T-helper 1 cell treated with Interleukin-12 subunit alpha and Interleukin-12 subunit beta and Interleukin-4 antibody, amounts not matched to agents 30 μg/mL and 1 μg/mL, for 36 hours (primary cell): ENCODE results near the gene VAT1.

ENCODE experiments used
- H3K27ac Mint-ChIP-seq: one replicate; pipeline ENCODE4 v1.8.0; 2021; ENCODE audit warnings: mild to moderate bottlenecking, mixed read lengths
- H3K27me3 Mint-ChIP-seq: one replicate; pipeline ENCODE4 v1.8.0; 2021; ENCODE audit warnings: low read depth, mixed read lengths
- H3K36me3 Mint-ChIP-seq: one replicate; pipeline ENCODE4 v1.8.0; 2021; ENCODE audit warnings: low read depth, mixed read lengths
- H3K4me1 Mint-ChIP-seq: one replicate; pipeline ENCODE4 v1.8.0; 2021; ENCODE audit warnings: low read depth, mixed read lengths
- H3K4me3 Mint-ChIP-seq: one replicate; pipeline ENCODE4 v1.8.0; 2021; ENCODE audit warnings: mild to moderate bottlenecking, moderate library complexity, mixed read lengths
- H3K9me3 Mint-ChIP-seq: one replicate; pipeline ENCODE4 v1.8.0; 2021; ENCODE audit warnings: mixed read lengths

VAT1 gene

GRCh38 chr17:43034894-43035293, 12.7 kb upstream of the VAT1 start:
- Mint-ChIP-seq H3K4me3 (no peak overlapping the region), H3K27me3 (no peaks in the 10 kb centered on the region), H3K9me3 (no peaks in the 10 kb centered on the region), H3K4me1 (no peaks in the 10 kb centered on the region), H3K27ac (no peak overlapping the region), H3K36me3 (no peaks in the 10 kb centered on the region)

GRCh38 chr17:43033948-43034881, 12.0 kb upstream of the VAT1 start:
- no peaks in the 10 kb centered on the region for H3K4me1 Mint-ChIP-seq
- no peaks in the 10 kb centered on the region for H3K9me3 Mint-ChIP-seq
- no peaks in the 10 kb centered on the region for H3K36me3 Mint-ChIP-seq
- H3K27me3 Mint-ChIP-seq: no peaks in the 10 kb centered on the region
- H3K4me3 Mint-ChIP-seq: no peak overlapping the region
- no peak overlapping the region for H3K27ac Mint-ChIP-seq

- H3K36me3 Mint-ChIP-seq: no peaks in the 10 kb centered on the region
- H3K27me3 Mint-ChIP-seq: no peaks in the 10 kb centered on the region
- H3K4me1 Mint-ChIP-seq: no peaks in the 10 kb centered on the region
- H3K4me3 Mint-ChIP-seq: no peak overlapping the region
- H3K27ac Mint-ChIP-seq: no peak overlapping the region
- no peaks in the 10 kb centered on the region for H3K9me3 Mint-ChIP-seq
Measured at GRCh38 chr17:43031666-43032065, 9.5 kb upstream of the VAT1 start.

GRCh38 chr17:43030137-43030767, 8.1 kb upstream of the VAT1 start:
- H3K4me1 Mint-ChIP-seq: no peaks in the 10 kb centered on the region
- no peak overlapping the region for H3K4me3 Mint-ChIP-seq
- H3K27me3 Mint-ChIP-seq: peaks cover 3% of the 10 kb centered on the region
- no peak overlapping the region for H3K27ac Mint-ChIP-seq
- no peaks in the 10 kb centered on the region for H3K36me3 Mint-ChIP-seq
- H3K9me3 Mint-ChIP-seq: no peaks in the 10 kb centered on the region

- Mint-ChIP-seq H3K27me3 (peaks cover 11% of the 10 kb centered on the region), H3K36me3 (no peaks in the 10 kb centered on the region), H3K4me3 (no peak overlapping the region), H3K27ac (no peak overlapping the region), H3K9me3 (no peaks in the 10 kb centered on the region), H3K4me1 (peaks cover 7% of the 10 kb centered on the region)
Measured at GRCh38 chr17:43028221-43028861, 6.2 kb upstream of the VAT1 start.

- peaks cover 11% of the 10 kb centered on the region for H3K27me3 Mint-ChIP-seq
- no peak overlapping the region for H3K27ac Mint-ChIP-seq
- no peaks in the 10 kb centered on the region for H3K9me3 Mint-ChIP-seq
- no peaks in the 10 kb centered on the region for H3K36me3 Mint-ChIP-seq
- H3K4me1 Mint-ChIP-seq: peaks cover 7% of the 10 kb centered on the region
- H3K4me3 Mint-ChIP-seq: no peak overlapping the region
Measured at GRCh38 chr17:43027091-43028032, 5.2 kb upstream of the VAT1 start.

- Mint-ChIP-seq H3K4me3 (peak overlapping the region; percentile 35), H3K27me3 (peaks cover 11% of the 10 kb centered on the region), H3K27ac (no peak overlapping the region), H3K4me1 (peaks cover 7% of the 10 kb centered on the region), H3K36me3 (no peaks in the 10 kb centered on the region), H3K9me3 (no peaks in the 10 kb centered on the region)
Measured at GRCh38 chr17:43026595-43026994, 4.4 kb upstream of the VAT1 start.

- H3K36me3 Mint-ChIP-seq: no peaks in the 10 kb centered on the region
- H3K27me3 Mint-ChIP-seq: peaks cover 11% of the 10 kb centered on the region
- H3K4me1 Mint-ChIP-seq: peaks cover 8% of the 10 kb centered on the region
- H3K9me3 Mint-ChIP-seq: no peaks in the 10 kb centered on the region
- H3K4me3 Mint-ChIP-seq: peak overlapping the region; percentile 75
- no peak overlapping the region for H3K27ac Mint-ChIP-seq
Measured at GRCh38 chr17:43025766-43026537, 3.8 kb upstream of the VAT1 start.

GRCh38 chr17:43025290-43025657, 3.1 kb upstream of the VAT1 start:
- Mint-ChIP-seq H3K27me3 (peaks cover 11% of the 10 kb centered on the region), H3K4me1 (peaks cover 8% of the 10 kb centered on the region), H3K4me3 (peak overlapping the region; percentile 75), H3K9me3 (no peaks in the 10 kb centered on the region), H3K36me3 (no peaks in the 10 kb centered on the region), H3K27ac (no peak overlapping the region)

GRCh38 chr17:43024407-43025289, 2.5 kb upstream of the VAT1 start, which contains the start of gene RND2:
TSS of gene RND2 (plus strand) at chr17:43025231. CDS start at chr17:43025348, 117 bp downstream.
- Mint-ChIP-seq H3K9me3 (no peaks in the 10 kb centered on the region), H3K4me1 (peaks cover 8% of the 10 kb centered on the region), H3K27me3 (peaks cover 12% of the 10 kb centered on the region), H3K27ac (peak within 1 kb of the TSS; percentile 67), H3K36me3 (no peaks in the 10 kb centered on the region), H3K4me3 (peak within 1 kb of the TSS; percentile 86)

GRCh38 chr17:43020789-43021740, 1.1 kb downstream of the VAT1 start:
- Mint-ChIP-seq H3K27me3 (peaks cover 16% of the 10 kb centered on the region), H3K36me3 (peaks cover under 1% of the 10 kb centered on the region), H3K9me3 (no peaks in the 10 kb centered on the region), H3K27ac (no peak overlapping the region), H3K4me1 (peaks cover 18% of the 10 kb centered on the region), H3K4me3 (peak overlapping the region; percentile 81)
